ENCODE results near the gene SUN3. TPM values are rescaled to one million over a fixed set of nuclear protein-coding genes. Genes with fewer than 3 reads are reported as not detected.

Gene SUN3
- total and polyA plus RNA-seq, 2 of the 8 experiments (the other 6 are each of a cell fraction or from before 2014, with no cell fraction given), result not detected

DNA sequence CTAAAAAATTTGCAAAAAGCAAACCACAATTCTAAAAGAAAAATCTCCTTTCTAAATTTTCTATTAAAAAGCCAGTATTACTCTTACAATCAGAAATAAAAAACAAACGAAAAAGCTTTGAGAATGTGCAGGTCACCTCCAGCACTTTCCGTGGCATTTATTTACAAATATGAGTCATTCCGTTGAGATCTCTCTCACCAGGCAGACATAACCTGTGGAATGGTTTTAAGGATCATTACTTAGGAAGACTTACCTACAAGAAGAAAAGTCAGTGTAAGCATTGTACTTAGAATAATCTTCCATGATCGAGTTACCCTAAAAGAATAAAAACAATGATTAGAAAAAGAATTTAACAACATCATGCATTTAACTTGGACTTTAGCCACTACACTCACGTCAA lies 3.3 kb downstream of the SUN3 start:
- no peak overlapping the region for H2BK15ac ChIP-seq (ENCODE audit: low read length)
- H3K4ac ChIP-seq (replicated peaks; ENCODE audit: insufficient read length, low read depth, low read length), result no peak overlapping the region
- H3K4me3 ChIP-seq (ENCODE audit: extremely low read depth in 1 of 4, insufficient read depth in 2 of 4, low read depth in 3 of 4, low read length in 4 of 4), result no peak overlapping the region
- H3K23ac ChIP-seq (ENCODE audit: insufficient read length), result no peak overlapping the region
- ChIA-PET CTCF (ENCODE audit: partially characterized antibody) (no interaction called here), POLR2A (ENCODE audit: partially characterized antibody) (no interaction called here)
- H4K8ac ChIP-seq (ENCODE audit: extremely low read depth, insufficient read depth, low read length), result no peak overlapping the region
- H3K27ac ChIP-seq (ENCODE audit: low read depth, low read length), result no peak overlapping the region
- no peaks in the 10 kb centered on the region for H3K27me3 ChIP-seq (replicated peaks in 1 of 4; ENCODE audit: control insufficient read depth in 3 of 4, extremely low read depth in 1 of 4, insufficient read depth in 3 of 4, low read length in 3 of 4)
- no peak overlapping the region for H2BK12ac ChIP-seq (ENCODE audit: low read depth, low read length)
- H2BK5ac ChIP-seq (ENCODE audit: low read depth, low read length), result no peak overlapping the region
- WGBS, 2 experiments (ENCODE audit: extremely low coverage in 1 of 2, insufficient coverage in 1 of 2, insufficient read length in 1 of 2, insufficient replicate concordance in 2 of 2, low coverage in 1 of 2, low lambda C conversion rate in 2 of 2, missing lambda C conversion rate in 1 of 2), result 83% methylated on average over 5 of the region's 5 CpGs; no CpG with 5 or more reads in 1 of the 2 experiments
- H4K91ac ChIP-seq (replicated peaks; ENCODE audit: insufficient read length, low read length), result no peak overlapping the region
- H2BK120ac ChIP-seq (replicated peaks; ENCODE audit: low read depth, low read length), result no peak overlapping the region
- no peak for TF ChIP-seq TEAD4 (IDR thresholded peaks at IDR 0.05; ENCODE audit: low read depth, low read length)
- no peak overlapping the region for H3K18ac ChIP-seq (ENCODE audit: extremely low read depth, low read length)
- no peaks in the 10 kb centered on the region for H3K79me1 ChIP-seq (ENCODE audit: low read depth, low read length)
- no peak overlapping the region for H3K14ac ChIP-seq (ENCODE audit: insufficient read length)
- no peak overlapping the region for H2BK20ac ChIP-seq (ENCODE audit: low read length)
- no peak overlapping the region for H4K5ac ChIP-seq (ENCODE audit: insufficient read length, low read depth, low read length)
- no peak overlapping the region for H3K9ac ChIP-seq (replicated peaks in 1 of 4; ENCODE audit: extremely low read depth in 1 of 4, low read depth in 3 of 4, low read length in 3 of 4)
- H2AK5ac ChIP-seq (ENCODE audit: low read depth, low read length), result no peak overlapping the region
- H3K56ac ChIP-seq (replicated peaks; ENCODE audit: insufficient read length, low read depth, low read length), result no peak overlapping the region
- FAIRE-seq, result no peak
- H3K23me2 ChIP-seq (ENCODE audit: low read depth, low read length), result no peaks in the 10 kb centered on the region
- H3K9me3 ChIP-seq (ENCODE audit: insufficient read depth in 2 of 2, low read depth in 1 of 2, low read length in 1 of 2), result no peaks in the 10 kb centered on the region
- H3K4me1 ChIP-seq (replicated peaks in 1 of 4; ENCODE audit: control insufficient read depth in 3 of 4, insufficient read depth in 4 of 4, low read length in 3 of 4), result no peaks in the 10 kb centered on the region
- no peaks in the 10 kb centered on the region for H3K79me2 ChIP-seq (ENCODE audit: control insufficient read depth in 1 of 2, insufficient read depth in 2 of 2, low read length in 2 of 2)
- H3K4me2 ChIP-seq (ENCODE audit: insufficient read depth in 1 of 2, low read depth in 2 of 2, low read length in 2 of 2), result no peak overlapping the region
- no peaks in the 10 kb centered on the region for H4K20me1 ChIP-seq (replicated peaks in 1 of 2; ENCODE audit: control insufficient read depth in 1 of 2, insufficient read depth in 2 of 2, low read length in 2 of 2)
- no peak for DNase-seq (ENCODE audit: low read depth in 1 of 2, low spot score in 2 of 2)
- no peaks in the 10 kb centered on the region for H3K36me3 ChIP-seq (ENCODE audit: control insufficient read depth in 2 of 4, insufficient read depth in 4 of 4, low read length in 3 of 4)
- no peak overlapping the region for H2AFZ ChIP-seq (ENCODE audit: low read length)

Measured in H1 (cell line).